ENCODE results near the gene IER2. TPM values are rescaled to one million over a fixed set of nuclear protein-coding genes. Genes with fewer than 3 reads are reported as not detected.

Gene IER2
- total RNA-seq, 5 donors from 2014 or later (not counting 1 experiment from before 2014, with no cell fraction given) = 165 to 413 (median 196) TPM

Other genes starting within 250 kb of the IER2 start
- gene SYCE2, start 231.1 kb upstream of the IER2 start, total RNA-seq = 1 to 10 TPM in 2 of 5 donors, not detected in 3; 2.5 to 2.8 TPM
- gene FARSA, start 216.7 kb upstream of the IER2 start, total RNA-seq = 10 to 100 TPM; 28.3 to 86.2 (median 73.4) TPM
- 100 to 1,000 TPM; 429 to 530 (median 501) TPM for gene CALR, start 211.8 kb upstream of the IER2 start, total RNA-seq
- 100 to 1,000 TPM in 3 of 5 donors, 10 to 100 TPM in 2; 82.0 to 116 (median 104) TPM for gene RAD23A, start 204.5 kb upstream of the IER2 start, total RNA-seq
- gene GADD45GIP1, start 193.2 kb upstream of the IER2 start, total RNA-seq = 10 to 100 TPM in 3 of 5 donors, 1 to 10 TPM in 2; 6.2 to 22.6 (median 20.1) TPM
- not detected for gene DAND5, start 180.8 kb upstream of the IER2 start, total RNA-seq
- gene NFIX, start 154.9 kb upstream of the IER2 start, total RNA-seq = 1 to 10 TPM; 3.9 to 6.6 (median 6.3) TPM
- 10 to 100 TPM in 3 of 5 donors, 1 to 10 TPM in 2; 3.4 to 20.6 (median 15.4) TPM for gene LYL1, start 47.6 kb upstream of the IER2 start, total RNA-seq
- gene TRMT1, start 33.7 kb upstream of the IER2 start, total RNA-seq = 100 to 1,000 TPM in 2 of 5 donors, 10 to 100 TPM in 3; 68.9 to 121 (median 95.6) TPM
- gene NACC1, start 32.1 kb upstream of the IER2 start, total RNA-seq = 10 to 100 TPM; 23.8 to 44.9 (median 38.1) TPM
- gene STX10, start within 50 bp of the IER2 start, total RNA-seq = 10 to 100 TPM; 43.8 to 89.6 (median 67.3) TPM

All from T-cell (primary cell).